Endometrial microvascular endothelial cells (primary cell): ENCODE results near the gene PATL2. TPM values are rescaled to one million over a fixed set of nuclear protein-coding genes. Genes with fewer than 3 reads are reported as not detected.
"Not testable (repeated sequence)": the region's sequence is repeated elsewhere in the genome, so short reads cannot be mapped to it uniquely, and the experiment has no call there.

Experiments
- in situ Hi-C: cut with HindIII; loops from 2 replicates; pipeline ENCODE4 v1.10.0; 2017; ENCODE audit warnings: low sequenced_read_pairs, low pct_unique_long_range_greater_than_20kb; ENCODE audit errors: inconsistent ontology term
- total RNA-seq: library from RNA; depleted of rRNA; stranded (reverse); fragments of >200 nt; gene quantifications from one replicate; pipeline ENCODE4 v1.2.3, GENCODE V29; 2015; ENCODE audit errors: inconsistent ontology term

The PATL2 gene
- total RNA-seq, 1 donor from 2014 or later, result not detected

GRCh38 chr15:44700676-44701075, 10.4 kb downstream of the PATL2 start:
- in situ Hi-C loops, result not testable (repeated sequence)

- in situ Hi-C loops, result no loop called here
Observed at GRCh38 chr15:44698641-44699040, 12.5 kb downstream of the PATL2 start.

- in situ Hi-C loops, result no loop called here
Observed at GRCh38 chr15:44697014-44697413, 14.1 kb downstream of the PATL2 start.

DNA sequence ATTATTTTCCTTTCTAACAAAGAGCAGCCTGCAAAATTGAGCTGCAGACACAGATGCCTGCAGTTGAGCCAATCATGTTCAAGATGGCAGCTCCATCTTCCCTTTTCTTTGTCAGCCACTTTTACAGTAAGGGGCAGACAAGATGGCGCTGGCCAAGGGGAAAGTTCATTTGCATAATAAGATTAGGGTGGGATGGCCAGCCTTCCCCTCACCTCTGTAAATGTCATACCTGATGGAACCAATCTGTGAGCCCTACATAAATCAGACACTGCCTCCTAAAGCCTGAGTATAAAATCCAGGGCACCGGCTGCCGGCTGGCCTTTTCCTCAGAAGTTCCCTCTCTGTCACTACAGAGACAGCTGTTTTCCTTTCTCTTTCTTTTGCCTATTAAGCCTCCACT, 15.8 kb downstream of the PATL2 start:
- in situ Hi-C loops, result no loop called here

GRCh38 chr15:44694416-44694815, 16.7 kb downstream of the PATL2 start:
- in situ Hi-C loops, result no loop called here

GRCh38 chr15:44692659-44693058, 18.5 kb downstream of the PATL2 start:
- in situ Hi-C loops, result no loop called here

- in situ Hi-C loops, result not testable (repeated sequence)
Observed at GRCh38 chr15:44690245-44690644, 20.9 kb downstream of the PATL2 start.

DNA sequence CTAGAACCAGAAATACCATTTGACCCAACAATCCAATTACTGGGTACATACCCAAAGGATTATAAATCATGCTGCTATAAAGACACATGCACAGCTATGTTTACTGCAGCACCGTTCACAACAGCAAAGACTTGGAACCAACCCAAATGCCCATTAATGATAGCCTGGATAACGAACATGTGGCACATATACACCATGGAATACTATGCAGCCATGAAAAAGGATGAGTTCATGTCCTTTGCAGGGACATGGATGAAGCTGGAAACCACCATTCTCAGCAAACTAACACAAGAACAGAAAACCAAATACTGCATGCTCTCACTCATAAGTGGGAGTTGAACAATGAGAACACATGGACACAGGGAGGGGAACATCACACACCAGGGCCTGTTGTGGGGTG, 21.8 kb downstream of the PATL2 start:
- in situ Hi-C loops, result not testable (repeated sequence)

- in situ Hi-C loops, result not testable (repeated sequence)
Observed at GRCh38 chr15:44682809-44683682, 28.1 kb downstream of the PATL2 start.

DNA sequence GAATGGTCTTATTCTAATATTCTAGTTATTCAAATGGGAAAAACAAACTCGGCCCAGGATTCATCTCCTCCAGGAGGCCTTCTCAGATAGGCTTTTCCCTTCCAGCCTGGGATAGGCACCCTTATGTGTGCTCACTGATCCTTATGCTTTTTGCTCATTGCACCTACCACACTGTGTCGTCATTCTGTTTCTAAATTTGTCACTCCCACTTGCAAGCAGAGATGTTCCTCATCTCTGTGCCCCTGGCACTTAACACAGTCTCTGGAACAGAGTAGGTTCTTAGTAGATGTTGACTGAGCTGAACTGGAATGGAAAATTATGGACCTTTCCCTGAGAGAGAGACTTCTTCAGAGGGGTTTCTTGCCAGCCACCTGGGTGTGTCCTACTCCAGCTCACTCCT, 28.9 kb downstream of the PATL2 start:
- in situ Hi-C loops, result no loop called here

DNA sequence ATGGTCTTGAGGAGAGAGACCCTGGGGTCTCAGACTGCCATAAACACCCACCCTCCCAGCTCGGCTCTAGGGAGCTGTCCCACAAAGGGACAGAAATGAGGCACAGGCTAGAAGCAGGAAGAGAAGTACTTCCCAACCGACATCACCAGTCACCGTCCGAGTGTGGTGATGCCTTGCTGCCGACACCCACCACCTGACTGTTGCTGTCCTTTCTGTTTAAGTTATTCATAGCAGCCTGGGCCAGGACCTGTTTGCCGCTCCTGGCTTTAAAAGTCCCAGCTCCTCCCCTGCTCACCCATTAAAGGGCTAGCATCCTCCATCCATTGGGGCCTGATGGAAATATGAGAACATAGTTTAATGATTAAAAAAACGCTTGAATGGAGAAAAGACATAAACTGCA, 34.4 kb downstream of the PATL2 start:
- in situ Hi-C loops, result no loop called here

DNA sequence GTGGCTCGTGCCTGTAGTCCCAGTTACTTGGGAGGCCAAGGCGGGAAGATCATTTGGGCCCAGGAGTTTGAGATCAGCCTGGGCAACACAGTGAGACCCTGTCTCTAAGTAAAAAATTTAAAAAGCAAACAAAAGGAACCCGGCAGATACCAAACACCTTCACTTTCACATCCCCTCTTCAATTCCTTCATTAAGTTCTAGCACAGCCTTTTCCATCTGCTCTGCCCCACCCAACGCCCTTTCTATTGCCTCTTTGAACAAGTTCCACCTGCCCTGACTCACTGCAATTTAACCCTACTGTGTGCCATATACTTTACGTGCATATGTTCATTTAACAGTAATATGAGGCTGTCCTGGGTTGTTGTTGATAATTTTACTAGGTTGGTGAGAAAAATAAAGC, 35.2 kb downstream of the PATL2 start:
- in situ Hi-C loops, result no loop called here

DNA sequence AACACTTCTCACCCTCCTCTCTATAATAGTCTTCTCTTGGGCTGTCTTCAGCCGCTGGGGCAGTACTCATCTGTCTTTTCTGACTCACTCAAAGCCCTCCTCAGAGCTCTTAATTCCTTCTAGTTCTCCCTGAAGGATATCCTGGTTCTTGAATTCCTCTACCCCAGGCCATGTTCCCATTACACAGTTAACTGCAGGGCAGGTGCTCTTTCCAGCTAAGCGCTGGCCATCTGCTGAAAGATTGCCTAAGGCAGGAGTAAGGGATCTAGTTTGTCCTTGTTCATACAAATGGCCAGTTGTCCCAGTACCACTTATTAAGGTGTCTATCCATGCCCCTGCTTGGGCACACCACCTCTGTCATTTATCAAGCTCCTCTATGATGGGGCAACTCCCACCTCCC, 37.5 kb downstream of the PATL2 start:
- in situ Hi-C loops, result no loop called here

- in situ Hi-C loops, result no loop called here
Observed at GRCh38 chr15:44670087-44670950, 40.8 kb downstream of the PATL2 start.

GRCh38 chr15:44668921-44669320, 42.2 kb downstream of the PATL2 start:
- in situ Hi-C loops, result loop anchor here (10.0 kb wide), 1 partner anchor 66 kb away; the partner anchor contains the start of gene TRIM69

DNA sequence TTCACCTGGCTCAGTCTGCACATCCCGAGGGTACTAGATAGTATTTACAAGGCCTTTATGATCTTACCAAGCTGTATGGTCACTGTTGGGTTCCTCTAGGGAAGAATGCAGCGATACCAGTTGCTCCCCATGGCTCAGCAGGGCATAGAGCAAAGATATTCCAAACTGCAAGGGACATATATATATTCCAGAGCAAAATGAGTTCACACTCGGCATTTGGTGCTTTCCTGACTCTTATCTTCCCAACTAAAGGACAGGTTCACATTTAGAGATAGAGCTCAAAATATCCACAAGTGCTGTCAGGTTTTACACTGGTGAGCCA, 44.1 kb downstream of the PATL2 start:
- in situ Hi-C loops, result loop anchor here (10.0 kb wide), 1 partner anchor 68 kb away; the partner anchor contains the start of gene TRIM69

- in situ Hi-C loops, result loop anchor here (10.0 kb wide), 1 partner anchor 68 kb away; the partner anchor contains the start of gene TRIM69
Observed at GRCh38 chr15:44666210-44667038, 44.7 kb downstream of the PATL2 start.

GRCh38 chr15:44663410-44664308, 47.5 kb downstream of the PATL2 start, which contains the start of gene SPG11:
Gene SPG11 (minus strand): TSS chr15:44663662. CDS start chr15:44663647, 15 bp downstream.
- in situ Hi-C loops, result loop anchor here (10.0 kb wide), 1 partner anchor 71 kb away; the partner anchor contains the start of gene TRIM69
